ENCODE results near the gene PLA2G12B.

The PLA2G12B gene

GRCh38 chr10:72888151-72888638, 66.4 kb downstream of the PLA2G12B start:
- DNase-seq: no peak

DNA sequence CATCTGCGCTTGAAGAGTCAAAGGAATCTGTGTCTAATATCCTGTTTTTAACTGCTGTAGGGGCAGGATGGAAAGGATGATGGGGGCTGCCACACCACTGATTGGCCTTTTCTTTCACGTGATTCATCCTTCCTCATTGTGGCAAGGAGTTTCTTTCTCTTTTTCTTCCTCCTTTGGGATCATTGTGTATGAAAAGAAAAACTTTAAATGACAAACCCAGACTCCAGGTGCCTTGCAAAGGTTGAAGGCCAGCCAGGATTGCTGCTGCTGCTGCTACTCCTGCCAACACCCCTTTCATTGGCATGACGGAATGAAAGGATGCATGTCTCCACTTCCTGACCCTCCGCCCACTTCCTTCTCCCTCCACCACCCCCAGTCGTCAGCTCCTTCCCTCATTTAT, 67.6 kb downstream of the PLA2G12B start:
- no peak for DNase-seq

DNA sequence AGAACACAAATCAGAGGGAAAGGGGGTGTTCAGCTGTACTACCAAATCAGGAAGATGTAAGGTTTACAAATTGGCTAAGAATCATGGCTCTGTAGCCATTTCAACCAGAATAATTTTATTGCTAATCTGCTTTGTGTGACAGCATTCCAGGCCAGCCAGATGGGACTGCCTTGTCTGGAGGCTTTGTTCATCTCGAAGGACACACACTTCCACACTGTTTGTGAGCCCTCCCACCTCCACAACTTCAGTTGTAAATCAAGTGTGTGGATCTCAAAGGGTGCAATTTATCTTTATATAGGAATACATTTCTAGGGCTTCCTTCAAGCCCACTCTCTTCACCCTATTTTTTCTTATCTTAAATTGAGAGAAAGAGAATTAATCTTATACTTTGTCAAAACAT, 68.0 kb downstream of the PLA2G12B start:
- DNase-seq: no peak

DNA sequence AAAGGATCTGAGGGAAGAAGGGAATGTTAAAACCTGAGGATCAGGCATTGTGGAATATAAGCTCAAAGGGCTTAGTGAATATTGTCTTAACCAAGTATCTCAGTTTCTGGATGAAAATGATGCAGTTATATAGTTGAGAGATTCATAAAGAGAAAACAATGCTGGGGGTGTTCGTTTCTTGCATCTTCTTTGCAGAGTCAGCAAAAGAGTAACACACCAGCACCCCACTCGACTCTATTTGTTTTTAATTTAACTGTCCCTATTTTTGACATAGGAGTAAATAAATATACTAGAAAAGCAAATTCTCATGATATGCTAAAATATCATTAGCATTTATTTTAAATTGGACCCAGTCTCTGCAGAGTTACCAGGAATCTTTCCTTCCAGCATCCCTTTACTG, 68.7 kb downstream of the PLA2G12B start:
- DNase-seq: no peak

Measured in T-helper 1 cell (primary cell).